ENCODE measurements around the gene RPTOR.

DNA sequence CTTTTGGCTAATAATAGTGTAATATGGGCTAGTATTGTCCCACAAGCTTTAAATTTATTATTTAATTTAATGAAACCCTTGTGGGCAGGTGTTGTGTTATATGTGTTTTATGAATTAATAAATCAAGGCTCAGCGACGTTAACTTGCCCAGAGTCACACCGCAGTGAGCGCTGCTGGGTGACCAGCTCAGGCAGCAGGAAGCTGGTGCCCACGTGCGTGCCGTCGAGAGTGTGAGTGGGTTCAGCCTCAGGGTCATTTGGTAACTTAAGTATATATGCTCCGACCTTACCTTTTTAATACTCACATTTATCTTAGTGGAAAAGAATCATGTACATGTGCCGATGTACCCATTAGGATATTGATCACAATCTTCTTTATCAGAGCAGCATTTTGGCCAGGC, 309.6 kb downstream of the RPTOR start:
- TF ChIP-seq, protein P1, sequence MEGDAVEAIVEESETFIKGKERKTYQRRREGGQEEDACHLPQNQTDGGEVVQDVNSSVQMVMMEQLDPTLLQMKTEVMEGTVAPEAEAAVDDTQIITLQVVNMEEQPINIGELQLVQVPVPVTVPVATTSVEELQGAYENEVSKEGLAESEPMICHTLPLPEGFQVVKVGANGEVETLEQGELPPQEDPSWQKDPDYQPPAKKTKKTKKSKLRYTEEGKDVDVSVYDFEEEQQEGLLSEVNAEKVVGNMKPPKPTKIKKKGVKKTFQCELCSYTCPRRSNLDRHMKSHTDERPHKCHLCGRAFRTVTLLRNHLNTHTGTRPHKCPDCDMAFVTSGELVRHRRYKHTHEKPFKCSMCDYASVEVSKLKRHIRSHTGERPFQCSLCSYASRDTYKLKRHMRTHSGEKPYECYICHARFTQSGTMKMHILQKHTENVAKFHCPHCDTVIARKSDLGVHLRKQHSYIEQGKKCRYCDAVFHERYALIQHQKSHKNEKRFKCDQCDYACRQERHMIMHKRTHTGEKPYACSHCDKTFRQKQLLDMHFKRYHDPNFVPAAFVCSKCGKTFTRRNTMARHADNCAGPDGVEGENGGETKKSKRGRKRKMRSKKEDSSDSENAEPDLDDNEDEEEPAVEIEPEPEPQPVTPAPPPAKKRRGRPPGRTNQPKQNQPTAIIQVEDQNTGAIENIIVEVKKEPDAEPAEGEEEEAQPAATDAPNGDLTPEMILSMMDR (IDR thresholded peaks at IDR 0.05), result no peak
- no peak for TF ChIP-seq POLR2AphosphoS5 (IDR thresholded peaks at IDR 0.05; ENCODE audit: low read depth, low read length)
- no peak for TF ChIP-seq SIN3A (IDR thresholded peaks at IDR 0.05; ENCODE audit: borderline replicate concordance, insufficient read depth, low read depth, low read length)
